HepG2 (cell line): ENCODE data around the gene KIF5B.
"Not testable (repeated sequence)": the region's sequence is repeated elsewhere in the genome, so short reads cannot be mapped to it uniquely, and the experiment has no call there.

Source experiments
- CTCF ChIP-seq: sonication (generic); formaldehyde crosslinking; IDR thresholded peaks from 2 replicates; pipeline ENCODE4 v1.5.0; 2020; ENCODE audit warnings: mild to moderate bottlenecking, missing genetic modification reagents, moderate library complexity
- EZH2 ChIP-seq: conservative IDR thresholded peaks from 2 replicates; pipeline ENCODE4 v1.6.1; 2012; ENCODE audit warnings: mild to moderate bottlenecking, low read depth, low read length, moderate library complexity
- FOXK1 ChIP-seq: sonication (generic); formaldehyde crosslinking; IDR thresholded peaks from 2 replicates; pipeline ENCODE4 v1.4.0; 2020; ENCODE audit warnings: low read depth, missing genetic modification reagents, borderline replicate concordance
- JUND ChIP-seq: sonication (generic); formaldehyde crosslinking; IDR thresholded peaks from 2 replicates; pipeline ENCODE4 v1.8.0; 2022; ENCODE audit warnings: mild to moderate bottlenecking, missing genetic modification reagents
- MAX ChIP-seq: IDR thresholded peaks from 2 replicates; pipeline ENCODE4 v1.6.1; 2012; ENCODE audit warnings: inconsistent platforms
- NR2C2 ChIP-seq: sonication (generic); formaldehyde crosslinking; IDR thresholded peaks from 2 replicates; pipeline ENCODE4 v1.4.0; 2020; ENCODE audit warnings: missing genetic modification reagents, mild to moderate bottlenecking, moderate library complexity, borderline replicate concordance
- NR3C1 ChIP-seq: sonication (generic); formaldehyde crosslinking; IDR thresholded peaks from 2 replicates; pipeline ENCODE4 v1.4.0; 2020; ENCODE audit warnings: missing genetic modification reagents
- SNAPC2 ChIP-seq: sonication (generic); formaldehyde crosslinking; IDR thresholded peaks from 2 replicates; pipeline ENCODE4 v1.8.1; 2022; ENCODE audit warnings: mild to moderate bottlenecking, missing genetic modification reagents
- ZNF318 ChIP-seq: sonication (generic); formaldehyde crosslinking; IDR thresholded peaks from 2 replicates; pipeline ENCODE4 v1.4.0; 2020; ENCODE audit warnings: mild to moderate bottlenecking, missing genetic modification reagents
- ZNF513 ChIP-seq: sonication (generic); formaldehyde crosslinking; conservative IDR thresholded peaks from 2 replicates; pipeline ENCODE4 v1.5.0; 2020; ENCODE audit warnings: missing genetic modification reagents
- ZNF562 ChIP-seq: sonication (generic); formaldehyde crosslinking; IDR thresholded peaks from 2 replicates; pipeline ENCODE4 v1.8.0; 2022; ENCODE audit warnings: missing genetic modification reagents, borderline replicate concordance

- TF ChIP-seq ZNF318; FOXK1 (CRISPR knock-in tag); ZNF513 (CRISPR knock-in tag); SNAPC2 (CRISPR knock-in tag); EZH2; JUND (CRISPR knock-in tag); ZNF562 (CRISPR knock-in tag); NR3C1 (CRISPR knock-in tag); NR2C2; MAX; CTCF (CRISPR knock-in tag): not testable (repeated sequence)
Measured at GRCh38 chr10:32053392-32053791, 2.8 kb downstream of the KIF5B start.
